Neural crest cell (in vitro differentiated cells): Measurements from ENCODE around the gene DAZAP1. TPM values are rescaled to one million over a fixed set of nuclear protein-coding genes. Genes with fewer than 3 reads are reported as not detected.

Experiments
- DNase-seq: peaks from one replicate; pipeline ENCODE4 v3.0.0; 2021; ENCODE audit warnings: low read depth, mixed read lengths, low spot score
- H3K27ac Mint-ChIP-seq: one replicate; pipeline ENCODE4 v1.8.0; 2021; ENCODE audit warnings: mild to moderate bottlenecking, mixed read lengths; ENCODE audit not compliant: unreplicated experiment
- H3K27me3 Mint-ChIP-seq: 2 replicates; pipeline ENCODE4 v1.8.0; 2021; ENCODE audit warnings: low read depth, mild to moderate bottlenecking, mixed read lengths
- H3K36me3 Mint-ChIP-seq: 2 replicates; pipeline ENCODE4 v1.8.0; 2021; ENCODE audit warnings: low read depth, mild to moderate bottlenecking, mixed read lengths
- H3K4me1 Mint-ChIP-seq: 2 replicates; pipeline ENCODE4 v1.8.0; 2021; ENCODE audit warnings: mixed read lengths
- H3K4me3 Mint-ChIP-seq: one replicate; pipeline ENCODE4 v1.8.0; 2021; ENCODE audit warnings: mild to moderate bottlenecking, mixed read lengths
- H3K9me3 Mint-ChIP-seq: 2 replicates; pipeline ENCODE4 v1.8.0; 2021; ENCODE audit warnings: mixed read lengths
- CTCF ChIP-seq: fragments of 200-600 bp; sonication (generic); conservative IDR thresholded peaks from 2 replicates; pipeline ENCODE4 v1.5.0; 2021; ENCODE audit warnings: antibody characterized with exemption, mild to moderate bottlenecking
- total RNA-seq: library from RNA; stranded (reverse); gene quantifications from 2 replicates; pipeline ENCODE4 v1.2.1, GENCODE V29; 2021

The DAZAP1 gene
- total RNA-seq, 1 donor from 2014 or later = 146 TPM

GRCh38 chr19:1426736-1427135 lies 19.4 kb downstream of the DAZAP1 start:
- H3K27ac Mint-ChIP-seq = no peak overlapping the region
- no peak for DNase-seq
- no peak overlapping the region for H3K4me3 Mint-ChIP-seq
- TF ChIP-seq CTCF = no peak
- H3K9me3 Mint-ChIP-seq = no peaks in the 10 kb centered on the region
- H3K36me3 Mint-ChIP-seq = peaks cover 7% of the 10 kb centered on the region
- H3K27me3 Mint-ChIP-seq = no peaks in the 10 kb centered on the region
- H3K4me1 Mint-ChIP-seq = peaks cover 14% of the 10 kb centered on the region

DNA sequence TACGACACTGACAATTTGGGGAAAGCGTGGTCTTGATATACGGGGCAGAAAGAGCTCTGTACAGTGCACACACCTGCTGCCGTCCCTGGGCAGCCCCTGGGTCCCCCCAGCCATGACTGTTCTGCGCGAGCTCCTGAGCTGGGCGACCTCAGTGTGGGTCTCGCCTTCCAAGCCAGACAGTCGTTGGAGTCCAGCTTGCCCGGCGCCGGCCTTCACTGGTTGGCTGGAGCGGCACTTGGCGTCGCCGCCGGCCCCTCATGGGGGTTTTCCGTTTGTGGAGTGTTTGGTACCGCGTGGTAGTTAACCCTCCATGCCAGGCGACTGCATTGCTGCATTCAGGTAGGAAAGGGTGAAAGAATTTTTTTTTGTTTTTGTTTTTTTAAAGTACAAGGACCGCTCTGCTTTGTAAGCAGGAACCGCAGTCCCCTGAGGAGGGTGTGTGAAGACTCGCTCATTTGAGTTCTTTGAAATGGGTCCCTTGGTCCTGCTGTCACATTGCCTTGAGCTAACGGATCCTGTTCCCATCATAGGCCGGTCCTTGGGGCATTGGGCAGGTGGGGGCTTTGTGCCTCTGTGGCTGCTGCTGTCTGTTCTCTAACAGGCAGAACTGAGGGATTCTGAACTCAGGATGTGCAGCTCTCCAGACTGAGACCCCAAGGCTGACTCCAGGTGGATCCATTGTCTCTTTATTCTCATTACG lies 20.0 kb downstream of the DAZAP1 start:
- no peak for TF ChIP-seq CTCF
- DNase-seq = no peak
- Mint-ChIP-seq H3K4me1 (peaks cover 14% of the 10 kb centered on the region), H3K9me3 (no peaks in the 10 kb centered on the region), H3K27ac (no peak overlapping the region), H3K4me3 (no peak overlapping the region), H3K27me3 (no peaks in the 10 kb centered on the region), H3K36me3 (peaks cover 7% of the 10 kb centered on the region)

DNA sequence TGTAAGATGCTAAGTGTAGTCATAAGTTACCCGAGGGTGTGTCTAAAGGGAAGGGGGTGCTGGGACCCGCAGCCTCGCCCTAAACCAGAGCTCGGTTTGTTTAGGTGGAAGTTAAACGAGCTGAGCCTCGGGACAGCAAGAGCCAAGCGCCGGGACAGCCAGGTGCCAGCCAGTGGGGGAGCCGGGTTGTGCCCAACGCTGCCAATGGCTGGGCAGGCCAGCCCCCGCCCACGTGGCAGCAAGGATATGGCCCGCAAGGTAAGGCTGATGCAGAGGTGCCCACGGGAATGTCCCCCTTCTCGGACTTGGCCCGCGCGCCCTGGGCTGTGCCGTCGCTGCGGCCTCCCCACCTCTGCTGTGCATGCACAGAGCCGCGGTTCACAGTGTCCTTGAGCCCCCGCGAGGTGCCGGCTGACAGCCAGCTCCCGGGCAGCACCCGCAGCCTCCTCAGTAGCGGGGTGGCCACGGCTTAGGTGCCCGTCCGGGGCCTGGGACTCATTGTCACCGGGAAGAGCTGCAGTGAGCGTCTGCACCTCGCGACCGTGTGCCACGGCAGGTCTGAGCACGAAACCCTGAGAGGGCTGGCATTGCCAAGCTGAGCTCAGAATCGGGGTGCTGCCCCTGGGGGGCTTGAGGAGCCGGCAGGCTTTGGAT lies 21.5 kb downstream of the DAZAP1 start:
- Mint-ChIP-seq H3K36me3 (peaks cover 4% of the 10 kb centered on the region), H3K4me1 (peaks cover 8% of the 10 kb centered on the region), H3K27ac (no peak overlapping the region), H3K9me3 (no peaks in the 10 kb centered on the region), H3K4me3 (no peak overlapping the region), H3K27me3 (no peaks in the 10 kb centered on the region)
- no peak for DNase-seq
- no peak for TF ChIP-seq CTCF

DNA sequence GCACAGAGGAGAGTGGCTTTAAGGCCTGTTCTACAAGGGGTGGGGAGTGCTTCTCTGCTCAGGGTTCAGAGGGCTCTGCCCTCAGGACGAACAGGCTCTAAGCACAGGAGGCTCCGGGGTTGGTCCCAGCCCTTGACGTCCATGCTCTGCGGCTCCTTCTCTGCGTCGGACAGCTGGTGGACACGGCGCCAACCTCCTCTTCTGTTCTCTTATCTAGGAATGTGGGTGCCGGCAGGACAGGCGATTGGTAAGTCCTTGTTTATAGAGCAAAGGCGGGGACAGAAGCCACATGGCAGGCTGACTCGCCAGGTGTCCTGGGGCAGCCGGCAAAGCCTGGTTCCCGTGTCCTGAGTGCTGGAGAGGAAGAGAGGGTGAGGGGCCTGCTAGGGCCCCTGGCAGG lies 22.4 kb downstream of the DAZAP1 start:
- Mint-ChIP-seq H3K36me3 (peaks cover 4% of the 10 kb centered on the region), H3K9me3 (no peaks in the 10 kb centered on the region), H3K27me3 (no peaks in the 10 kb centered on the region), H3K4me1 (peaks cover 8% of the 10 kb centered on the region), H3K27ac (no peak overlapping the region), H3K4me3 (no peak overlapping the region)
- DNase-seq = no peak
- TF ChIP-seq CTCF = no peak

- H3K36me3 Mint-ChIP-seq = peaks cover under 1% of the 10 kb centered on the region
- no peak for DNase-seq
- no peak overlapping the region for H3K27ac Mint-ChIP-seq
- H3K9me3 Mint-ChIP-seq = no peaks in the 10 kb centered on the region
- no peak overlapping the region for H3K4me3 Mint-ChIP-seq
- no peak for TF ChIP-seq CTCF
- H3K4me1 Mint-ChIP-seq = peaks cover 4% of the 10 kb centered on the region
- H3K27me3 Mint-ChIP-seq = no peaks in the 10 kb centered on the region
These were observed 22.9 kb downstream of the DAZAP1 start for GRCh38 chr19:1430246-1430645.
